ENCODE results near the gene LYPD4.
"Not testable (repeated sequence)": the region's sequence is repeated elsewhere in the genome, so short reads cannot be mapped to it uniquely, and the experiment has no call there.

LYPD4 gene

DNA sequence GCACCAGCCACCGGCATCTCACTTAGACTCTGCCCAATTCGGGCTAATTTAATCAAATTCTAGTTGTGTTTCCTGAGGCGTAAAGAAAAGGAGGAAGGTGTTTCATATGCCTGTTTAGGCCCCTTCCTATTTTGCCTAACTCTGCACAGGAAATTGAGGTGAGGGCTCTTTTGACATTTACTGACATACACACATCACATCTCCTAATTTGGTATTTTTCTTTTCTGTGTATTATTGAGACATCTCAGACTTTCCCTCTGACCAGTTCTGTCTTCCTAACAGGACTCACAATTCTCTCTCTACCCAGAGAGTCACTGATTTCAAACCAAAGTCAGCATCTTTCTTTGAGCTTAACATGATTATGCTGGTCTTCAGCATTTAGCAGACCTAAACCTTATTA lies 40.1 kb downstream of the LYPD4 start:
- H3K27ac Mint-ChIP-seq: no peak overlapping the region
- peaks cover 5% of the 10 kb centered on the region for H3K27me3 Mint-ChIP-seq
- peaks cover 20% of the 10 kb centered on the region for H3K4me1 Mint-ChIP-seq (ENCODE audit: low read depth)
- H3K9me3 Mint-ChIP-seq: no peaks in the 10 kb centered on the region
- no peaks in the 10 kb centered on the region for H3K36me3 Mint-ChIP-seq (ENCODE audit: low read depth)
- no peak overlapping the region for H3K4me3 Mint-ChIP-seq

DNA sequence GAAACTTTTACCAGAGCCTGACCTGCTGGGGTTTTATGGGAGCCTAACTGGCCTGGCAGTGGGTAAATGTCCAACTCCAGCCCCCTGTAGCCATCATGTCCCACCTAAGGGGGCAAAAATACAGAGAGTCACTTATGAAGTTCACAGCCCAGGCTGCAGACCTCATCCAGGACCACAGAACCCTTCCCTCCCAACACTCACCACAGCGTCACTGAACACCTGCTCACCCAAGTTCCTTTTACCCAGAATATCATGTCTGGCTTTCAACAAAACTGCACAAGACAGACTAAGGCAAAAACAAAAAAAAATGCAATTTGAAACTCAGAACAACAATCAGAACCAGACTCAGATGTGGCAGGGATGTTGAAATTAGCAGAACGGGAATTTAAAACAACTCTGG lies 41.7 kb downstream of the LYPD4 start:
- peaks cover 5% of the 10 kb centered on the region for H3K27me3 Mint-ChIP-seq
- no peak overlapping the region for H3K4me3 Mint-ChIP-seq
- no peaks in the 10 kb centered on the region for H3K36me3 Mint-ChIP-seq (ENCODE audit: low read depth)
- H3K9me3 Mint-ChIP-seq: no peaks in the 10 kb centered on the region
- peaks cover 20% of the 10 kb centered on the region for H3K4me1 Mint-ChIP-seq (ENCODE audit: low read depth)
- no peak overlapping the region for H3K27ac Mint-ChIP-seq

DNA sequence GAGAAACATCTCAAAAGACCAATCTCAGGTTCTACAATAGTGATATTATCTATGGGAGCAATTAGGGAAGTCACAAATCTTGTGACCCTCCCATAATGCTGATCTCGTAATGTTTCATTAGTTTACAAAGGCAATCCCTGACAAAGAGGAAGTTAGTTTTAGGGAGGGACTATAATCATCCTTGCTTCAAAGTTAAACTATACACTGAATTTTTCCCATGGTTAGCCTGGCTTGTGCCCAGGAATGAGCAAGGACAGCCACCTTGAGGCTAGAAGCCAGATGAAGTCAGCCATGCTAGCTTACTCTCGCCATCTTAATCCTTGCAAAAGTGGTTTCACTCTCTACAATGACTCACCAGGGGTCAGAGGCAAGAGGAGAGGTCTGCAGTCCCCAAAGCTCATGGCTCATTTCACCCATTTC lies 42.7 kb downstream of the LYPD4 start:
- Mint-ChIP-seq H3K27ac (no peak overlapping the region), H3K27me3 (peaks cover 9% of the 10 kb centered on the region), H3K4me1 (ENCODE audit: low read depth) (peaks cover 20% of the 10 kb centered on the region), H3K9me3 (no peaks in the 10 kb centered on the region), H3K36me3 (ENCODE audit: low read depth) (no peaks in the 10 kb centered on the region), H3K4me3 (no peak overlapping the region)

DNA sequence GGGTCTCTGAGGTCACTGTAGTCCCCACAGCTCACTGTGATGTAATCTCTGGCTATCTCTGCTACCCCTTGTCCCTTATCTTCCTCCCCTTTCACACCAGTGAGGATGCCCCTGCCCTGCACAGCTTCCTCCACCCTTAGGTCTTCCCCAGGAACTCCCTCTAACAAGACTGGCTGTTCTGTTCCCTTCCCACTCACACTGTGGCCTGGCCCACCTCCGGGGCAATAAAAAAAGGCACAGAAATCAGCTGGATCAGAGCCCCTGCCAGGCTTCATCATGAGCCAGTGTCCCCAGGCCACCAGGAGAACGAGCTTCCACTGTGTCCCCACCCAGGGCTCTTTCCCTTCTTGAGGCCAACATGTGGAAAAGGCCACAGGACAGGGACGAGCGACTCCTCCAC lies 43.5 kb downstream of the LYPD4 start:
- Mint-ChIP-seq H3K27ac (no peak overlapping the region), H3K4me3 (no peak overlapping the region)

DNA sequence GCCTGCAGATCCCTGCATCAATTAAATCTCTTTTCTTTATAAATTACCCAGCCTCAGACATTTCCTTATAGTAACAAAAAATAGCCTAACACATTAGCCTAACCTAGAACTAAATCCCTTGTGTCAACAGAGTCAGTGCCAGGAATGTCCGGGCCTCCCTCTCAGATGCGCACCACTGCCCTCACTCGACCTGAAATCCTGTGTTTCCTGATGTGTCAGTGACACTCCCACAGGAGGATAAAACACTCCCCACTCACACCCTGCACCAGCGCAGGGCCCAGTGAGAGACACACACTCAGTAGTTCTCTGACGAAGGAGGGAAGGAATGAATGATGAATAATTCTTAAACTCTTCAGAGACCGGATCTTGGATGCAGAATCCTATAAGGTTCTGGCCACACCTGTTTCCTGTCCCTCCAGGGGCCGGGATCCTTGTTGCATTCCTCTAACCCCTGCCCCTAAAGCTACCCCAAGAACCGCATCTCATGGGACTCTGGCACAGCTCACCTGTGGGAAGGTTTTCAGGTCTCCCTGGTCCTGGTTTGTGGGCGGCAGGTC lies 45.0 kb downstream of the LYPD4 start:
- no peak overlapping the region for H3K4me3 Mint-ChIP-seq
- no peak overlapping the region for H3K27ac Mint-ChIP-seq
- H3K27me3 Mint-ChIP-seq: peaks cover 18% of the 10 kb centered on the region
- no peaks in the 10 kb centered on the region for H3K9me3 Mint-ChIP-seq
- H3K4me1 Mint-ChIP-seq (ENCODE audit: low read depth): peaks cover 20% of the 10 kb centered on the region
- no peaks in the 10 kb centered on the region for H3K36me3 Mint-ChIP-seq (ENCODE audit: low read depth)

More for the DNA sequence above, 43.5 kb downstream of the LYPD4 start:
- Mint-ChIP-seq H3K36me3 (ENCODE audit: low read depth) (no peaks in the 10 kb centered on the region), H3K27me3 (peaks cover 12% of the 10 kb centered on the region), H3K9me3 (no peaks in the 10 kb centered on the region), H3K4me1 (ENCODE audit: low read depth) (peaks cover 20% of the 10 kb centered on the region)

DNA sequence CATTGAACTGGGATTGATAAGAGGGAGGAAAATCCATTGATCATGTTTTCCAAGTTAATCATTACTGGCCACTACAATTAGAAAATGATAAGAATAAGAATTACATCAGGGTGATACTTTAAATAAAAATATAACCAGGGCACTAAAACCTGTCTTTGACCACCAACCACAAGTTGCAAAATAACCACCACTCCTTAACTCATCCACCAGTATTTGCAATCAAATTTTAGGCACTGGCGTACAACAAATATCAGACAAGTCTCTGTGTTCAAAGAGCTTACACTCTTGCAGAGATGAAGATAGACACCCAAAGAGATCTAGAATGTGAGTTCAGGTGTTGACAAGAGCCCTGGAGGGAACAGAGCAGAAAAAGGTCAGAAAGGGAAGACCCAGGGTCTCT lies 47.6 kb downstream of the LYPD4 start:
- Mint-ChIP-seq H3K27me3 (peaks cover 31% of the 10 kb centered on the region), H3K4me1 (ENCODE audit: low read depth) (peaks cover 8% of the 10 kb centered on the region), H3K27ac (no peak overlapping the region), H3K9me3 (no peaks in the 10 kb centered on the region), H3K36me3 (ENCODE audit: low read depth) (no peaks in the 10 kb centered on the region), H3K4me3 (no peak overlapping the region)

DNA sequence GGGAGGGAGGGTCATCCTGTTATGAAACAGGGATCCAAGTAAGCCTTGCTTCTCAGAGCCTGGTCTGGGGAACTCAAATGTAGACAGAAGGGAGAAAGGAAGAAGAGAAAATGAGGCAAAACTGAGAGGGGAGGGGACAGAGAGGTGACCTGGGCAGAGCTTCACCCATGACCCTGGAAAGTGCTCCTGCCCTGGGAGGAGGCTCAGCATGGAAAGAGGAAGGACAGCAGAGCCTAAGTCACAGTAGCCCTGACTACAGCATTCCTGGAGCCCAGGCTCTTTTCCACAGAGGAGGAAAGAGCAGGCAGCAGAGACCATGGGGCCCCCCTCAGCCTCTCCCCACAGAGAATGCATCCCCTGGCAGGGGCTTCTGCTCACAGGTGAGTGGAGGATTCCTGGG lies 48.1 kb downstream of the LYPD4 start, which contains the start of gene CEACAM3:
TSS of gene CEACAM3 (plus strand) at position 226 of the 400 bp plus-strand sequence. CDS start at position 317, 91 bp downstream.
- H3K36me3 Mint-ChIP-seq (ENCODE audit: low read depth): no peaks in the 10 kb centered on the region
- no peak within 1 kb of the TSS for H3K4me3 Mint-ChIP-seq
- H3K27me3 Mint-ChIP-seq: peaks cover 37% of the 10 kb centered on the region
- no peak within 1 kb of the TSS for H3K27ac Mint-ChIP-seq
- H3K9me3 Mint-ChIP-seq: no peaks in the 10 kb centered on the region
- H3K4me1 Mint-ChIP-seq (ENCODE audit: low read depth): peaks cover 2% of the 10 kb centered on the region

DNA sequence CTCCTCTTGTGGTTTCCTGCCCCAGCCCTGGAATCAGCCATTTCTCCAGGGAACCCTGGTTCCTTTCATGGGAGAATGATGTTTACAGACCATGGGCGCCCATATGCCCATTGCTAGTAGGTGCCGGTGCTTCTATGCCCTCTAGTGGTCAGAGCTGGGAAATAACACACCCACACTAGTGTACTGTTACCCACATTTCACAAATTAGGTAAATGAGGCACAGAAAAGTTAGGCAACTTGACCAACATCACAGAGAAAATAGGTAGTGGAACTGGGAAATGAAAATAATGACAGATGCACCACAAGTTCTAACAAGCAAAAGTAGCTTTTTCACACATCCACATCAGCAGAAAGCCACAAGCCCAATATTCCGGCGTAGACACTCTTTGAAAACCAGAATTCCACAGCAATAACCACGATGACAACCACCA lies 49.4 kb downstream of the LYPD4 start:
- Mint-ChIP-seq H3K27me3 (peaks cover 43% of the 10 kb centered on the region), H3K27ac (no peak overlapping the region), H3K36me3 (ENCODE audit: low read depth) (no peaks in the 10 kb centered on the region), H3K9me3 (no peaks in the 10 kb centered on the region), H3K4me1 (ENCODE audit: low read depth) (no peaks in the 10 kb centered on the region), H3K4me3 (no peak overlapping the region)

DNA sequence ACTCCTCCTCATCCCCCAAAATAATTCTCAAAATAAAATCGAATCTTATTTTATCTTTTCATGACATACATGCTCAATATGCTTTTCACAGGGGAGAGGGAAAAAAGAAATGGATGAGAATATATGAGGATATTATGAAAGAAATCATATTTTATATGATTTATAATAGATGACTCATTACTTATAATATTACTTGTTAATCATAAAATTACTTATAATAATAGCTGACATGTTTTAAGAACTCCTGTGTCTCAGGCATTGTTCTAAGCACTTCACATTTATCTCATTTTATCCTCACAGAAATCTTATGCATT lies 51.1 kb downstream of the LYPD4 start:
- H3K36me3 Mint-ChIP-seq (ENCODE audit: low read depth): no peaks in the 10 kb centered on the region
- H3K27me3 Mint-ChIP-seq: peaks cover 52% of the 10 kb centered on the region
- no peak overlapping the region for H3K27ac Mint-ChIP-seq
- no peaks in the 10 kb centered on the region for H3K9me3 Mint-ChIP-seq
- H3K4me1 Mint-ChIP-seq (ENCODE audit: low read depth): no peaks in the 10 kb centered on the region
- no peak overlapping the region for H3K4me3 Mint-ChIP-seq

DNA sequence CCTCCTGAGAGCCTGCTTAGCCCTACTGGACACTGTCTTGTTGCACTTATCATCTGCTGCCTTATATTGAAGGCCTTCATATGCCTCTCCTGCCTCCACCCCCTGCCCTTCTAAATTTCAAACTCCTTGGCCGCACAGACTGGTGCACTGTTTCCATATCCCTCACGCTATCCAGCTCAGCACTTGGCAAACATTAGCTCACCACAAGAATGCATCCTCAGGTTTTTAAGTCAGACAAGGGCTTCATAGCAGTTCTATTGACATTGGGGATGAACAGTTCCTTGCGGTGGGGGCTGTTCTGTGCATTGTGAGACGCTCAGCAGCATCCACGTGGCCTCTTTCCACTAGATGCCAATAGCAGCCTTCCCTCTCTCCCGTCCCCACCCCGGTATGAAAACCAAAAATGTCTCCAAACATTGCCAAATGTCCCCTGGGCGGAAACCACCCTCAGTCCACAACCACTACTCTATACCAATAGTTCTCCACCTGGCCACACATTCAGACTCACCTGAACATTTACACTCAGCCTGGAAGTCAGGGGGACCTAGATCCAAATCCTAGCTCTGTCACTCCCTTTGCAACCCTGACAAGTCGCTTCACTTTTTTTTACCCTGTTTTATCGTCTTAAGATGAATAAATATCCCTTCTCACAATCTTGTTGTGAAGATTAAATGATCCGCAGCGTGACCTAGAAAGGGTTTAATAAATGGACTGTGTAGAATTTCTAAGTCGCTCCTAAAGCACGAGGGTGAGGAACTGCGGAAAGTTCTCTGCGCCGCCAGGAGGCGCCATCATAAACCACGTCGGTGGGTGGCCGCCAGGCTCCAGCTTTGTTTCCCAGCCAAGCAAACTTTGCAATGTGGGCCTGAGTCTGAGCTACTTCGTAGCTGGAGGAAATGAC lies 51.7 kb downstream of the LYPD4 start:
- H3K9me3 Mint-ChIP-seq: no peaks in the 10 kb centered on the region
- H3K27ac Mint-ChIP-seq: no peak overlapping the region
- no peaks in the 10 kb centered on the region for H3K36me3 Mint-ChIP-seq (ENCODE audit: low read depth)
- H3K27me3 Mint-ChIP-seq: peaks cover 53% of the 10 kb centered on the region
- no peak overlapping the region for H3K4me3 Mint-ChIP-seq
- no peaks in the 10 kb centered on the region for H3K4me1 Mint-ChIP-seq (ENCODE audit: low read depth)

DNA sequence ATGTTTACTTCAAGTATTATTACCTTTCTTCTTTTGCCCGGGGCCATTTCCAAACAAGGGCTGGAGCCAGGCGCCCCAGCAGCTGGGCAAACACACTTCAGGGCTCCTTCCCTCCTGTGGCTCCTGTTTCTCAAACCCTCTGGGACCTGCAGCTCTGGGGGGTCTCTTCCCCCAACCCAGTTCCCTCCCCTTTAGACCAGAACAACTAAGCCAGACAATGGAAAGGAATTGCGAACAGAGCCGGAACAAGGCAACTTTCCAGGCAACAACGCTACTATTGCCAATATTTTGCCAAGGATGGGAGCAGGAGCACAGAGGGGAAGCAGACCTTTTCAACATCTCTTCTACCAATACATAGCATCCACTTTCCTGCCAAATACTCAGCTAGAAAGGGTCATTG lies 55.4 kb downstream of the LYPD4 start:
- Mint-ChIP-seq H3K4me1 (ENCODE audit: low read depth) (peaks cover 17% of the 10 kb centered on the region), H3K27me3 (peaks cover 70% of the 10 kb centered on the region)
- H3K4me3 Mint-ChIP-seq; H3K27ac Mint-ChIP-seq; H3K36me3 Mint-ChIP-seq (ENCODE audit: low read depth); H3K9me3 Mint-ChIP-seq: not testable (repeated sequence)

DNA sequence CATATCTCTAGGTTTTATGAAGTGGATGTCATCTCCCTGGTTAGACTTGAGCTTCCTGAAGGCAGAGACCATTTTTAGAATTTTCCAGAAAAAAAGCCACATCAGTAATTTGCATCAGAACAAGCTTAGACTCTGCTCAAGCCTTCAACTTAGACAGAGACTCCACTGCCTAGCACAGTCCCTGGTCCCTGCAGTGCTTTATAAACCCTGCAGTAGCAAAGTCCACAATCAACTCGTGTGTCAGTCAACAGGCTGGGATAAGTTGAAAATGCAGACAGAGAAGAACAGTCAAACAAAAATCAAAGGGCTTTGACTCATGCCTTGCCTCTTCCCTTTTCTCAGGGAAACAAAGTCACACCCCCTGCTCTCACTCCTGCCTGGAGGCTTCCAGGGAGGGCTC lies 56.0 kb downstream of the LYPD4 start:
- not testable (repeated sequence) for H3K4me3 Mint-ChIP-seq; H3K27ac Mint-ChIP-seq; H3K36me3 Mint-ChIP-seq (ENCODE audit: low read depth); H3K9me3 Mint-ChIP-seq
- peaks cover 17% of the 10 kb centered on the region for H3K4me1 Mint-ChIP-seq (ENCODE audit: low read depth)
- H3K27me3 Mint-ChIP-seq: peaks cover 71% of the 10 kb centered on the region
